Coronary artery (tissue), 2 donors: ENCODE data around the gene CDH4.

Experiments
- DNase-seq: peaks from one replicate; pipeline ENCODE4 v3.0.0-alpha.2; 2017; ENCODE audit warnings: low spot score
- H3K27ac ChIP-seq, 2 donors: fragments of 200-600 bp; sonication (generic); one replicate each; pipeline ENCODE4 v1.5.1; 2016 to 2019
- H3K4me3 ChIP-seq: fragments of 200-600 bp; sonication (generic); 2 replicates; pipeline ENCODE4 v1.5.1; 2016; ENCODE audit warnings: mild to moderate bottlenecking, moderate library complexity
- CTCF ChIP-seq: fragments of 200-600 bp; sonication (generic); IDR thresholded peaks from one replicate; pipeline ENCODE4 v1.5.1; 2019; ENCODE audit warnings: antibody characterized with exemption

CDH4 gene

GRCh38 chr20:61572789-61573188 lies 320.7 kb downstream of the CDH4 start:
- no peak for DNase-seq
- no peak for TF ChIP-seq CTCF
- H3K4me3 ChIP-seq: no peak overlapping the region
- H3K27ac ChIP-seq: no peak overlapping the region

- Histone ChIP-seq H3K4me3 (no peak overlapping the region), H3K27ac (no peak overlapping the region)
- TF ChIP-seq CTCF: no peak
- no peak for DNase-seq
These were observed 321.6 kb downstream of the CDH4 start for GRCh38 chr20:61573415-61574305.

GRCh38 chr20:61575151-61575937 lies 323.3 kb downstream of the CDH4 start:
- H3K27ac ChIP-seq: no peak overlapping the region
- no peak for TF ChIP-seq CTCF
- no peak for DNase-seq
- H3K4me3 ChIP-seq: no peak overlapping the region

- TF ChIP-seq CTCF: no peak
- no peak for DNase-seq
- H3K4me3 ChIP-seq: no peak overlapping the region
- H3K27ac ChIP-seq: no peak overlapping the region
These were observed 324.3 kb downstream of the CDH4 start for GRCh38 chr20:61576372-61576771.

GRCh38 chr20:61577065-61577464 lies 325.0 kb downstream of the CDH4 start:
- no peak for TF ChIP-seq CTCF
- no peak for DNase-seq
- H3K4me3 ChIP-seq: no peak overlapping the region
- H3K27ac ChIP-seq: no peak overlapping the region

- no peak for TF ChIP-seq CTCF
- no peak overlapping the region for H3K27ac ChIP-seq
- H3K4me3 ChIP-seq: no peak overlapping the region
- no peak for DNase-seq
These were observed 327.8 kb downstream of the CDH4 start for GRCh38 chr20:61579908-61580307.
